A549 (cell line): ENCODE measurements around the gene COL8A1. TPM values are rescaled to one million over a fixed set of nuclear protein-coding genes. Genes with fewer than 3 reads are reported as not detected.

ENCODE experiments used
- ATAC-seq, 2 experiments: fragments of 200-7000 bp in 1 of 2; fragments of >200 bp in 1 of 2; cut with Nextera tagmentation in 1 of 2; cut with Tn5 transposase in 1 of 2; 3 replicates each; pipeline versions ENCODE4 v1.8.0 to v1.9.1; 2018 to 2020; ENCODE audit warnings: mild to moderate bottlenecking in 1 of 2, moderate library complexity in 1 of 2
- CTCF ChIA-PET: fragments of 300-600 bp; sonication (Branson Sonifier 250); formaldehyde crosslinking; extraction: SDS; loops from one replicate; lab custom pipeline; 2021; ENCODE audit warnings: antibody characterized with exemption, inconsistent platforms; lab: Yijun Ruan, JAX
- POLR2A ChIA-PET: fragments of 350-600 bp; formaldehyde crosslinking; extraction: SDS; loops from one replicate; lab custom pipeline; 2021; ENCODE audit warnings: antibody characterized with exemption, inconsistent platforms; lab: Yijun Ruan, JAX
- DNase-seq, 2 experiments: peaks; one replicate each; pipeline versions ENCODE4 v3.0.0 to v3.0.0-alpha.2; 2011 to 2016; ENCODE audit warnings: low read depth in 1 of 2, low spot score in 1 of 2
- FAIRE-seq: peaks from 2 replicates; lab custom pipeline; 2011; peaks lifted over from hg19 to GRCh38; lab: Jason Lieb, UNC
- H3K27ac ChIP-seq, 2 experiments: fragments of >200 bp; sonication (Bioruptor Twin); formaldehyde crosslinking; 3 replicates each; pipeline ENCODE4 v1.5.1; 2016 to 2017
- H3K4me1 ChIP-seq: fragments of >200 bp; sonication (Bioruptor Twin); formaldehyde crosslinking; 3 replicates; pipeline ENCODE4 v1.6.1; 2016
- H3K4me2 ChIP-seq: fragments of >200 bp; sonication (Bioruptor Twin); formaldehyde crosslinking; 3 replicates; pipeline ENCODE4 v1.6.1; 2016
- H3K4me3 ChIP-seq: fragments of >200 bp; sonication (Bioruptor Twin); formaldehyde crosslinking; 3 replicates; pipeline ENCODE4 v1.5.1; 2016
- H3K9me3 ChIP-seq: fragments of >200 bp; sonication (Bioruptor Twin); formaldehyde crosslinking; 3 replicates; pipeline ENCODE4 v1.6.1; 2016
- CEBPB ChIP-seq, 2 experiments: fragments of >200 bp in 1 of 2; sonication (Bioruptor Twin) in 1 of 2; formaldehyde crosslinking in 1 of 2; IDR thresholded peaks; 2 replicates each; pipeline ENCODE4 v1.6.1; 2012 to 2016
- CTCF ChIP-seq: fragments of >200 bp; sonication (Bioruptor Twin); formaldehyde crosslinking; IDR thresholded peaks from 3 replicates; pipeline ENCODE4 v1.5.1; 2016
- EHMT2 ChIP-seq: fragments of 200-600 bp; sonication (generic); IDR thresholded peaks from 2 replicates; pipeline ENCODE4 v1.6.1; 2016; ENCODE audit warnings: antibody characterized with exemption, low read depth, mild to moderate bottlenecking, moderate library complexity
- ESRRA ChIP-seq: fragments of 150-350 bp; IDR thresholded peaks from 2 replicates; pipeline ENCODE4 v1.6.1; 2014; ENCODE audit warnings: mild to moderate bottlenecking, low read length, borderline replicate concordance
- FOSL2 ChIP-seq, 2 experiments: fragments of 450-650 bp in 1 of 2; fragments of >200 bp in 1 of 2; sonication (Bioruptor Twin) in 1 of 2; formaldehyde crosslinking; IDR thresholded peaks; 2 replicates each; pipeline versions ENCODE4 v1.5.0 to v1.6.1; 2016 to 2020; ENCODE audit warnings: mild to moderate bottlenecking in 1 of 2, moderate library complexity in 1 of 2
- FOXS1 ChIP-seq: fragments of 250-450 bp; sonication (Bioruptor Pico); IDR thresholded peaks from 2 replicates; pipeline ENCODE4 v1.5.0; 2020; ENCODE audit warnings: mild to moderate bottlenecking, moderate library complexity
- HEYL ChIP-seq: fragments of 250-450 bp; sonication (Bioruptor Pico); IDR thresholded peaks from 2 replicates; pipeline ENCODE4 v1.8.0; 2021; ENCODE audit warnings: mild to moderate bottlenecking, moderate library complexity
- HMGXB4 ChIP-seq: fragments of 250-450 bp; sonication (Bioruptor Pico); IDR thresholded peaks from 2 replicates; pipeline ENCODE4 v1.5.0; 2021; ENCODE audit warnings: mild to moderate bottlenecking, moderate library complexity, borderline replicate concordance
- HOXA7 ChIP-seq: fragments of 250-450 bp; sonication (Bioruptor Pico); IDR thresholded peaks from 2 replicates; pipeline ENCODE4 v1.5.0; 2020; ENCODE audit warnings: mild to moderate bottlenecking, moderate library complexity
- JUN ChIP-seq, 2 experiments: fragments of >200 bp; sonication (Bioruptor Twin); formaldehyde crosslinking; IDR thresholded peaks; 2 replicates in 1 of 2; 3 replicates in 1 of 2; pipeline ENCODE4 v1.6.1; 2016 to 2017
- NFE2L2 ChIP-seq: fragments of 150-350 bp; conservative IDR thresholded peaks from 2 replicates; pipeline ENCODE4 v1.6.1; 2014; ENCODE audit warnings: low read length
- NR3C1 ChIP-seq: fragments of >200 bp; sonication (Bioruptor Twin); formaldehyde crosslinking; IDR thresholded peaks from 3 replicates; pipeline ENCODE4 v1.6.1; 2017
- PHF8 ChIP-seq: fragments of 200-600 bp; sonication (generic); IDR thresholded peaks from 2 replicates; pipeline ENCODE4 v1.6.1; 2016; ENCODE audit warnings: low read depth, mild to moderate bottlenecking, antibody characterized with exemption, moderate library complexity, borderline replicate concordance
- RARB ChIP-seq: fragments of 250-450 bp; sonication (Bioruptor Pico); IDR thresholded peaks from 2 replicates; pipeline ENCODE4 v1.8.0; 2021; ENCODE audit warnings: mild to moderate bottlenecking, moderate library complexity
- RCOR1 ChIP-seq: fragments of 150-350 bp; IDR thresholded peaks from 2 replicates; pipeline ENCODE4 v1.6.1; 2014; ENCODE audit warnings: antibody characterized with exemption, low read length, low read depth
- RFX5 ChIP-seq: fragments of 450-650 bp; IDR thresholded peaks from 2 replicates; pipeline ENCODE4 v1.7.1; 2014; ENCODE audit warnings: antibody characterized with exemption, mild to moderate bottlenecking, moderate library complexity
- RNF2 ChIP-seq: fragments of 200-600 bp; sonication (generic); IDR thresholded peaks from 2 replicates; pipeline ENCODE4 v1.6.1; 2016; ENCODE audit warnings: low read depth, mild to moderate bottlenecking, antibody characterized with exemption, moderate library complexity, borderline replicate concordance
- SREBF2 ChIP-seq: fragments of 450-650 bp; IDR thresholded peaks from 2 replicates; pipeline ENCODE4 v1.6.1; 2014; ENCODE audit warnings: mild to moderate bottlenecking, moderate library complexity
- TFCP2L1 ChIP-seq: fragments of 250-450 bp; sonication (Bioruptor Pico); IDR thresholded peaks from 2 replicates; pipeline ENCODE4 v1.5.0; 2021; ENCODE audit warnings: mild to moderate bottlenecking
- ZC3H11A ChIP-seq: fragments of 450-650 bp; IDR thresholded peaks from 2 replicates; pipeline ENCODE4 v1.6.1; 2014; ENCODE audit warnings: antibody characterized with exemption, mild to moderate bottlenecking
- ZFP36 ChIP-seq: fragments of 450-650 bp; IDR thresholded peaks from 2 replicates; pipeline ENCODE4 v1.6.1; 2014; ENCODE audit warnings: borderline replicate concordance; ENCODE audit not compliant: partially characterized antibody
- ZNF302 ChIP-seq: fragments of 250-450 bp; sonication (Bioruptor Pico); IDR thresholded peaks from 2 replicates; pipeline ENCODE4 v1.9.0; 2021; ENCODE audit warnings: inconsistent platforms, mild to moderate bottlenecking, moderate library complexity
- WGBS: methylation state at CpG from one replicate; pipeline ENCODE4 v1.1.6; 2017; ENCODE audit errors: missing lambda C conversion rate; 5-methylcytosine and 5-hydroxymethylcytosine counted together
- polyA plus RNA-seq, 4 experiments: library from polyadenylated mRNA; depleted of rRNA in 3 of 4; stranded (reverse); fragments of >200 nt; fragmentation: RNase III in 1 of 4; extraction: RNeasy Plus Mini Kit Qiagen cat#74134 plus additional on column Dnase treatment in 1 of 4; gene quantifications; 2 replicates in 3 of 4; 3 replicates in 1 of 4; pipeline ENCODE4 v1.2.3, GENCODE V29; 2011 to 2017

Gene COL8A1
- polyA plus RNA-seq, 2 of the 4 experiments (the other 2 are of a cell fraction) = not detected

- FAIRE-seq = no peak
- ChIA-PET CTCF (no interaction called here), POLR2A (no interaction called here)
- Histone ChIP-seq H3K4me2 (no peak overlapping the region), H3K4me3 (no peak overlapping the region), H3K27ac (no peak overlapping the region), H3K4me1 (no peaks in the 10 kb centered on the region), H3K9me3 (no peaks in the 10 kb centered on the region)
- ATAC-seq = no peak
- TF ChIP-seq ZC3H11A (no peak), ESRRA (no peak), HMGXB4 (CRISPR knock-in tag) (no peak), CTCF (no peak), PHF8 (no peak)
- 68% methylated on average over 9 of the region's 9 CpGs for WGBS
- no peak for DNase-seq
Measured at GRCh38 chr3:99699841-99700240, 61.4 kb downstream of the COL8A1 start.

- WGBS = 68% methylated on average over 8 of the region's 8 CpGs
- H3K9me3 ChIP-seq = no peaks in the 10 kb centered on the region
- no peaks in the 10 kb centered on the region for H3K4me1 ChIP-seq
- H3K27ac ChIP-seq = no peak overlapping the region
- FAIRE-seq (no peak), DNase-seq (no peak), ATAC-seq (no peak)
- H3K4me3 ChIP-seq = no peak overlapping the region
- TF ChIP-seq NFE2L2 (no peak), RNF2 (no peak), HEYL (CRISPR knock-in tag) (no peak), SREBF2 (no peak), RFX5 (no peak), EHMT2 (no peak), FOSL2 (IDR thresholded peaks at IDR 0.05) (no peak), FOSL2 (CRISPR knock-in tag; IDR thresholded peaks at IDR 0.05) (no peak)
- H3K4me2 ChIP-seq = no peak overlapping the region
- ChIA-PET POLR2A (no interaction called here), CTCF (no interaction called here)
Measured at GRCh38 chr3:99700631-99701268, 62.4 kb downstream of the COL8A1 start.

GRCh38 chr3:99702953-99703943, 64.9 kb downstream of the COL8A1 start:
- ATAC-seq (no peak), DNase-seq (no peak)
- CTCF ChIA-PET = interaction anchor here (0.7 to 1.2 kb wide), 3 partner anchors 16 to 674 kb away, joined by 3 to 5 read pairs (median 3); no protein-coding TSS in a partner anchor
- Histone ChIP-seq H3K4me1 (no peaks in the 10 kb centered on the region), H3K9me3 (no peaks in the 10 kb centered on the region)
- 64% methylated on average over 7 of the region's 7 CpGs for whole genome bisulfite sequencing
- TF ChIP-seq TFCP2L1 (CRISPR knock-in tag) (no peak), JUN (IDR thresholded peaks at IDR 0.05) (no peak), RARB (no peak), ZFP36 (no peak), HOXA7 (CRISPR knock-in tag) (no peak), NR3C1 (no peak), RNF2 (no peak), CEBPB (IDR thresholded peaks at IDR 0.05) (no peak), EHMT2 (no peak), HEYL (CRISPR knock-in tag) (no peak), RCOR1 (no peak), FOXS1 (CRISPR knock-in tag) (no peak), ZNF302 (CRISPR knock-in tag) (no peak)
- TF ChIP-seq, all 56 proteins: peak for 0
- no peak for FAIRE-seq
- no peak overlapping the region for H3K4me3 ChIP-seq
- POLR2A ChIA-PET = no interaction called here
- no peak overlapping the region for H3K27ac ChIP-seq
- no peak overlapping the region for H3K4me2 ChIP-seq
